Muscle layer of colon (tissue), 2 donors: ENCODE results near the gene ASB2.

Source experiments
- H3K27ac ChIP-seq: one replicate; pipeline ENCODE4 v1.7.0; 2013; ENCODE audit warnings: low read depth, mild to moderate bottlenecking, low read length, moderate library complexity
- H3K27me3 ChIP-seq, 2 donors: one replicate each; pipeline ENCODE4 v1.7.0; 2013; ENCODE audit warnings: low read length in 2 of 2, mild to moderate bottlenecking in 2 of 2; ENCODE audit not compliant: insufficient read depth in 2 of 2, control insufficient read depth in 1 of 2
- H3K36me3 ChIP-seq: one replicate; pipeline ENCODE4 v1.7.0; 2013; ENCODE audit warnings: mild to moderate bottlenecking, low read length; ENCODE audit not compliant: insufficient read depth
- H3K4me1 ChIP-seq: one replicate; pipeline ENCODE4 v1.7.0; 2013; ENCODE audit warnings: mild to moderate bottlenecking, low read length; ENCODE audit not compliant: insufficient read depth
- H3K4me3 ChIP-seq, 2 donors: one replicate each; pipeline ENCODE4 v1.7.0; 2013; ENCODE audit warnings: low read length in 2 of 2, low read depth in 1 of 2, mild to moderate bottlenecking in 1 of 2, moderate library complexity in 1 of 2
- H3K9ac ChIP-seq: one replicate; pipeline ENCODE4 v1.7.0; 2013; ENCODE audit warnings: low read length
- H3K9me3 ChIP-seq: one replicate; pipeline ENCODE4 v1.7.0; 2013; ENCODE audit warnings: mild to moderate bottlenecking, low read length
- donor health status: abdominal sarcoma.
- donor health status: Adenocarcinoma of cecum.

ASB2 gene

DNA sequence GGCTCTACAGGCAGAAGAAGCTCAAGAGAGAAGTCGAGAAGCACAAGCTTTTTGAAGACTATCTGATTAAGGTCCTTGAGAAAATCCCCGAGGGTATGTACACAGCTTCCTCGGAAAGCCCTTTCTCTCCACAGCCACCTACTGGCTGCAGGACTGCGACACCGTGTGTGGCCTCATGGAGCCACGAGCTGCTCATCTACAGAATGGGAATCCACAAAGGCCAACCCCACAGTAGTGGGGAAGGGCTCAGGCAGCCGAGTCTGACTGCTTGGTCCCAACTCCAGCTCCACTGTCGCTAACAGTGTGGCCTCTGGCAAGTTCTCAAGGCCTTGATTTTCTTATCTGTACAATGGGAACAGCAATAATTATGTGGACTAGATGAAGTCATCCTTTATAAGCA is 23.2 kb upstream of the ASB2 start:
- Histone ChIP-seq H3K9ac (no peak overlapping the region), H3K27ac (no peak overlapping the region), H3K36me3 (no peaks in the 10 kb centered on the region), H3K9me3 (no peaks in the 10 kb centered on the region), H3K27me3 (no peaks in the 10 kb centered on the region), H3K4me3 (no peak overlapping the region), H3K4me1 (peaks cover 22% of the 10 kb centered on the region)

DNA sequence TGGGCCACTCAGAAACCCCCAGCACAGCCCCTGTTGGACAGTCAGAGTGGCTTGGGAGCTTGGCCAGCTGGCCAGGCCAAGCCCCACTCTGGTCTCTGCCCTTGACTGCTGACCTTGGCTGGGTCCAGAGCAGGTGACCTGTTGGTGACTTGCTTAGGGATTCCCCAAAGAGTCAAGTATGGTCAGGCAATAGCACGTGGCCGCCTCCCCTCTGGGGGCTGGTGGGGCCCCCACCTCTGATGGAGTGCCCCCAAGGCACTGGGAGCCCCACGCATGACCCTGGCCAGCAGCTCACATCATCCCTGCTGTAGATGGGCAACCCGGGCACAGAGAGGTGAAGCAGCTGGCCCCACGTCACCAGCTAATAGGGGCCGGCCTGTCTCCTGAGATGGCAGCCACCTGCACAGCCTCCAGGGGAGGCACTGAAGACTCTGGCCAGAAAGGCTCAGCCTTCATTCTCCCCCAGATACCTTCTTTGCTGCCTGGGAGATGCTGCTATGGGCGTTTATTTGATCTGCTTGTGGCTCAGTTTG is 22.6 kb upstream of the ASB2 start:
- no peaks in the 10 kb centered on the region for H3K27me3 ChIP-seq
- H3K9me3 ChIP-seq: no peaks in the 10 kb centered on the region
- peaks cover 24% of the 10 kb centered on the region for H3K4me1 ChIP-seq
- no peaks in the 10 kb centered on the region for H3K36me3 ChIP-seq
- H3K27ac ChIP-seq: no peak overlapping the region
- H3K9ac ChIP-seq: no peak overlapping the region
- no peak overlapping the region for H3K4me3 ChIP-seq

DNA sequence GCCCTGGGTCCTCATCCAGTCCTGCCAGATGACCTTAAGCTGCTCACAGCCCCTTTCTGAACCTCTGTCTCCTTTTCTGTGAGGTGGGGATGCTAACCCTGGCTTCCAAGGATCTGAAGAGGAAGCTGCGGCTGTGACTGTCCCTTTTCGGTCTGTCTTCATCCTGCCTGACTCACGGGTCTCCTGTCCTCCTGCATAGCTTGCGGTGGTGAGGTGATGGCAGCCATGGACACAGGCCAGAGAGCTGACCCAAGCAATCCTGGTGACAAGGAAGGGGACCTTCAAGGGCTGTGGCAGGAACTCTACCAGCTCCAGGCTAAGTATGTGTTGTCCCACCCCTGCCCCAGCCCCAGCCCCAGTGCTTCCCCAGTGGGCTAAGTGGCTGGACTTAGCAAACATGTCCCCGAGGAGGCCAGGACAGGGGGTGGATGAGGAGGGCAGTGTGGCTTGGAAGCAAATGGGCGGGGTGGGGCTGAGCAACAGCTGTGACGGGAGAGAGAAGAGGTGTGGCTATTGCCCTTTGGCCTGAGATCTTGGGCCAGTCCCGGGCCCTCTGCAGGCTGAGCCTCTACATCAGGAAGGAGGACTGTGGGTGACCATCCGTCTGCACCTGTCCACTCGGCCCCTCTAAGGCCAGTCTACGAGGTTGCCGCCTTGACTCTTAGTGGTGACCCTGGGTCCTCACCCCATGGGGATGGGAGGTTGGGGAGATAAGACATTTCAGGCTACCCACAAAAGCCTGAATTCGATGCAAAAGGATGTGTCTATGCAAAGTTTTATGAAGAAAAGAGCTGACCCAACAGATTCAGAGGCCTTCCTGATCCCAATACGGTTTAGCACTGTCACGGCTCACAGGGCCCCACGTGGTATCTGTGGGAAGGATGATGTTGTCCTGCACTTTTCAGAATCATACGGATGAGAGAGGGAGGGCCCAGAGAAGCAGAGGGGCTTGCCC is 21.8 kb upstream of the ASB2 start:
- H3K4me3 ChIP-seq: no peak overlapping the region

DNA sequence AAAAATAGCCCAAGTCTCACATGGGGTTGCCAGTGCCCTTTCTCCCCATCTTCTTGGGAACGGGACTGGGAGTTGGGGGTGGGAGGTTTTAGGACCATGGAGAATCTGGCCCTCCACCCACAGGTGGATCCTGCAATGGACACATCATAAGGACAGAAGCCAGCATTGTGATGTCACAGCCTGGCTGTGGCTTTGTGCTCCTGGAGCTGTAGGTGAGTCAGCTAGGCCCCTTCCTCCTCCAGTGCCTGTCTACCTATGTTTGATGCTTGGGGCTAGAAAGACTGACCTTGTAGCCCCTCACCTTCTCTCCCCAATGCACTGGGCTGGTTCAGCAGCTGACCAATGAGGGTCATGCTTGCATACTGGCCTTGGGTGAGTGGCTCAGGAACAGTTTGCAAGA is 20.7 kb upstream of the ASB2 start, which contains the start of gene CCDC197:
Gene CCDC197 (plus strand): TSS at position 220 of the 400 bp plus-strand sequence. CDS start 831 bp downstream, outside the sequence.
- Histone ChIP-seq H3K4me1 (peaks cover 24% of the 10 kb centered on the region), H3K27ac (peak within 1 kb of the TSS; percentile 73), H3K9me3 (no peaks in the 10 kb centered on the region), H3K36me3 (no peaks in the 10 kb centered on the region), H3K4me3 (no peak within 1 kb of the TSS), H3K9ac (no peak within 1 kb of the TSS), H3K27me3 (no peaks in the 10 kb centered on the region)

More for the DNA sequence above, 21.8 kb upstream of the ASB2 start:
- Histone ChIP-seq H3K9me3 (no peaks in the 10 kb centered on the region), H3K9ac (no peak overlapping the region), H3K27me3 (no peaks in the 10 kb centered on the region), H3K4me1 (peaks cover 24% of the 10 kb centered on the region), H3K36me3 (no peaks in the 10 kb centered on the region), H3K27ac (no peak overlapping the region)

DNA sequence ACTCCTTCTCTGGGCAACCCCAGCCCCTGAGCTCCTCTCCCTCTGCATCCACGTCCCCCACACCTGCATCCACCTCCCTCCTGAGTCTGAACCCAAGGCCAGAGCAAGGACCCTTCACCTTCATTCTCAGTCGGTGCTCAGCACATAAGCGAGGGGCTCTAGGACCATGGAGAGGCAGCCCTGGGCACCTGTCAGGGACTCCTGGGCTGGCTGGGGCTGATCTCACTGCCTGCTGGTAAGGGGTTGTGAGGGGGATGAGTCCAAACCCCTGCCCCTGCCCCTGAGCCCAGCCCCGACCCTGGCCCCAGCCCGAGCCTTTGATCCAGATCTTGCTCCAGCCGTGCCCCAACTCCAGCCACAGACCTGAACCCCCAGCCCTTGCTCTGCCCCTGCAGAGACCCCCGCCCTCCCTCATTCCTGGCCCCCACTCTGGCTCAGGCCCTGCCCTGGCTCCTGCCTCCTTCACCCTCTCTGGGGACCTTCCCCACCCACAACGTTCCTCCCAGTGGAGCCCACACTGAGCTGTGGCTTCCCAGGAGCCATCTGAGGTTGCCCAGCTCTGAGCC is 19.8 kb upstream of the ASB2 start:
- Histone ChIP-seq H3K27me3 (no peaks in the 10 kb centered on the region), H3K9ac (no peak overlapping the region), H3K9me3 (no peaks in the 10 kb centered on the region), H3K36me3 (no peaks in the 10 kb centered on the region), H3K4me1 (peaks cover 20% of the 10 kb centered on the region), H3K27ac (peak overlapping the region; percentile 73), H3K4me3 (no peak overlapping the region)

DNA sequence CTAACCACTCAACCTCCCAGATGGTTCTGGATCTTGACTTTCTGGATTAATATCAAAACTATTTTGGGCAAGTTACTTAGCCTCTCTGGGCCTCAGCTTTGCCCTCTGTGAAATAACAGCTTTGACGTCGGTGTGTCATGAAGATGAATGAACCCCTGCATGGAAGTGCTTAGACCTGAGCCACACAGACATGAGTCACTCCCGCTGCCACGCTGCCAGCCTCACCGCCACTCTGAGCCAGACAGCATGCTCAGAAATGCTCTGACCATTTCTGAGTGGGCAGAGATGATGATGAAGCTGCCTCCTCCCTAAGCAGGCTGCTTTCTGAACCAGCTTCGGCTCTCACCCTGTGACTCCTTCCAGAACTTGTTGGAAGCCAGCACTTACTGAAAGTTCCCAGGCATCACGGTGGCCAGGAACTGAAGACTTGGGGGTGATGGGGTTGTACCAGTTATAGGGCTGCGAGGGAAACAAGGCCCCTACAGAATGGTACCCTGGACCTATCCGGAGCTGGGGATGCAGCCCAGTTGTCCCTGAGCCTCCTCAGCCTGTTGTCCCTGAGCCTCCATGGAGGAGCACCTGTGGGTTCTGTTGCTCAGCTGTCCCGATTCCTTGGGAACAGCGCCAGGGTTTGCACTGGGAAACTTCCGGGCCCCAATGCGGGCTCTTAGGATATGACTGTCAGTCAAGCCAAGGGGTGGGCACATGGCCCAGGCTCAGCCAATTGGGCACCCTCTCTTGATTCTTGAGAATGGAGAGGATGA is 18.7 kb upstream of the ASB2 start:
- H3K9me3 ChIP-seq: no peaks in the 10 kb centered on the region
- no peak overlapping the region for H3K4me3 ChIP-seq
- peak overlapping the region; percentile 73 for H3K27ac ChIP-seq
- no peaks in the 10 kb centered on the region for H3K27me3 ChIP-seq
- H3K36me3 ChIP-seq: no peaks in the 10 kb centered on the region
- H3K4me1 ChIP-seq: peaks cover 18% of the 10 kb centered on the region
- H3K9ac ChIP-seq: no peak overlapping the region

DNA sequence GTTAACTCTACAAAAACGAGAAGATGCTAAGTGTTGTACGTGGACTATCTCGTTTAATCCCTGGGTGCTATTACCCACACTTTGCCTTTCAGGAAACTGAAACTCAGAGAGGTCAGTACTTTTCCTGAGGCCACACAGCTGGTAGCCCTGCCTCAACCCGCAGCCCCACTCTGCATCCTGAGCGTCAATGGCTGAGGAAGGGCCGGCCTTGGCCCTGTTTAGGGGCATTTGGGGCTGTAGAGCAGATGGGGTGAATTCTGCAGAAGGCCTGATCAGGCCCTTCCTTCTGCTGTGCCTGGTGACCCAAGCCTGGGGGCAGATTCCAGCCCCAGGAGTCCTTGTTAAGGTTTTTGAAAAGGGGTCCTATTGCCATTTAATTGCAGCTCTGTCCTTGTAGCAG is 17.0 kb upstream of the ASB2 start:
- H3K27me3 ChIP-seq: no peaks in the 10 kb centered on the region
- no peak overlapping the region for H3K4me3 ChIP-seq
- no peak overlapping the region for H3K27ac ChIP-seq
- peaks cover 18% of the 10 kb centered on the region for H3K4me1 ChIP-seq
- no peaks in the 10 kb centered on the region for H3K36me3 ChIP-seq
- no peak overlapping the region for H3K9ac ChIP-seq
- no peaks in the 10 kb centered on the region for H3K9me3 ChIP-seq

DNA sequence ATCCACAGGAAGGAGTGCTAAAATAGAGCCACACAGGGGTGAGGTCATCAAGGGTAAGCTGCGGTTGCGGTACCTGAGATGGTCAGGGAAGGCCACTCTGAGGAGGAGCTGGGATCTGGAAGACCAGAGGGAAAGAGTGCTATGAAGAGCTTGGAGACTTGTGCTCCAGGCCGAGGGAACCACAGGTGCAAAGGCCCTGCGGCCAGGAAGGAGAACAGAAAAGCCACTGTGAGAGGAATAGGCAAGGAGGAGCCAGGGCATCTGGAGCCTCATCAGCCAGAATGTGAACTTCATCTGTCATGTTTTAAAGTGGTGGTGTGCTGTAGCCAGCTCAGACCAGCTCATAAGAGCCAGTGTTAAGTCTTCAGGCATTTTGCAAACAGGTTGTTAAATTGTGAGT is 15.3 kb upstream of the ASB2 start:
- H3K4me1 ChIP-seq: peaks cover 18% of the 10 kb centered on the region

DNA sequence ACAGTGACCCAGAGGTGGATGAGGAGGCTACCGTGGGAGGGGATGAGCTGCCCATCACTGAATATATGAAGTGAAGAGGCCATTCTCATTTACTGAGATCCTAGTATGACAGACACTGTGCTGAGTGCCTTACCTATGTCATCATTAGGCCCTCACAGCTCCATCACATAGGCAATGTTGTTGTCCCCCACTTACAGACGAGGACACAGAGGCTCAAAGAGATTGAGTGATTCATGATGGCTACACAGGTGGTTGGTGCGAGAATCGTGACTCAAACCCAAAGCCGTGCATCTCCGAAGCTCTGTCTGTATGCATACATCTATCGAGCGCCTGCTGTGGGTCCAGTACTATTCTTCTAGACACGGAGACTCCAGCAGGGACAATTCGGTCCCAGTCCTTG is 14.8 kb upstream of the ASB2 start:
- H3K27me3 ChIP-seq: no peaks in the 10 kb centered on the region
- H3K9me3 ChIP-seq: no peaks in the 10 kb centered on the region
- H3K27ac ChIP-seq: no peak overlapping the region
- no peaks in the 10 kb centered on the region for H3K36me3 ChIP-seq
- H3K9ac ChIP-seq: no peak overlapping the region
- peaks cover 18% of the 10 kb centered on the region for H3K4me1 ChIP-seq
- no peak overlapping the region for H3K4me3 ChIP-seq

More for the DNA sequence above, 15.3 kb upstream of the ASB2 start:
- H3K4me3 ChIP-seq: no peak overlapping the region
- H3K27me3 ChIP-seq: no peaks in the 10 kb centered on the region
- no peaks in the 10 kb centered on the region for H3K36me3 ChIP-seq
- no peak overlapping the region for H3K27ac ChIP-seq
- H3K9me3 ChIP-seq: no peaks in the 10 kb centered on the region
- H3K9ac ChIP-seq: no peak overlapping the region

DNA sequence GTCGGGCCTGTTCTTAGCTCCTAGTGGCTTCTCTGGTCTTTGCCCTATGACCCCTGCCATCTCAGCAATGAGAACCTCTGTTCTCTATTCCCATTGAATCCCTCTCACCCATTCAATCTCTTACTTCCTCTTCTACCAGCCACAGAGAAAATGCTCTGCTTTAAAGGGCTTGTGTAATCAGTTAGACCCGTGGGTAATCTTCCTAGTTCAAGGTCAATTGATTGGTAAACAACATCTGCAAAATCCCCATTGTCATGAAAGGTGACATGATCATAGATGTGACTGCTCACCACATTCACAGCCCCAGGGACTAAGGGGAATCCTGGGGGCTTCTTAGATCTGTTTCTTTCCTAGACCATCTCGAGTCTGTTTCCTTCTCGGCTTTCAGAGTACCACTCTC is 13.6 kb upstream of the ASB2 start:
- H3K27ac ChIP-seq: no peak overlapping the region
- peaks cover 15% of the 10 kb centered on the region for H3K4me1 ChIP-seq
- H3K27me3 ChIP-seq: no peaks in the 10 kb centered on the region

DNA sequence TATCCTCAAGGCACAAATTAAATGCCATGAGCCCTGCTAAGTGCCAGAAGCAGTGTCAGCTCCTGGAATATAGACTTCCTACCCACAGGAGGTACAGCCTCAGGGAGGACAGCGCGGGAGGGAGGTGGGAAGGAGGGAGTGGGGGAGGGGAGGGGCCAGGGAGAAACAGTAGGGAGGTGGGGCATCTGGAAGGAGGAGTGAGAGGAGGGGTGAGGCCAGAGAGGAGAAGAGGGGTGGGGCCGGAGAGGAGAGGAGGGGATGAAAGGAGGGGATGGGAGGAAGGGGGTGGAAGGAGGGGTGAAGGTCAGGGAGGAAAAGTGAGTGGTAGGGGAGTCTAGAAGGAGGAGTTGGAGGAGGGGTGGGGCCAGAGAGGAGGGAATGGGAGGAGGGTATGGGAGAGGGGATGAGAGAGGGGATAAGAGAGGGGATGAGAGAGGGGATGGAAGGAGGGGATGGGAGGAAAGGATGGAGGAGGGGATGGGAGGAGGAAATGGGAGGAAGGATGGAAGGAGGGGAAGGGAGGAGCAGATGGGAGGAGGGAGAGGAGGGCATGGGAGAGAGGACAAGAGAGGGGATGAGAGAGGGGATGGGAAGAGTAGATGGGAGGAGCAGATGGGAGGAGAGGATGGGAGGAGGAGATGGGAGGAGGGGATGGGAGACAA is 11.6 kb upstream of the ASB2 start:
- Histone ChIP-seq H3K4me3 (no peak overlapping the region), H3K4me1 (peaks cover 14% of the 10 kb centered on the region), H3K9ac (no peak overlapping the region), H3K9me3 (no peaks in the 10 kb centered on the region), H3K27me3 (no peaks in the 10 kb centered on the region), H3K27ac (no peak overlapping the region), H3K36me3 (no peaks in the 10 kb centered on the region)

More for the DNA sequence above, 13.6 kb upstream of the ASB2 start:
- no peaks in the 10 kb centered on the region for H3K9me3 ChIP-seq
- no peak overlapping the region for H3K4me3 ChIP-seq
- H3K36me3 ChIP-seq: no peaks in the 10 kb centered on the region
- no peak overlapping the region for H3K9ac ChIP-seq
